GM23338 (cell line): ENCODE results near the gene REEP3.

ENCODE experiments used
- EZH2 ChIP-seq: fragments of 200-600 bp; sonication (generic); IDR thresholded peaks from one replicate; pipeline ENCODE4 v1.8.0; 2017; ENCODE audit warnings: antibody characterized with exemption, mild to moderate bottlenecking, low read depth; ENCODE audit not compliant: unreplicated experiment
- EZH2phosphoT487 ChIP-seq: fragments of 200-600 bp; sonication (generic); IDR thresholded peaks from one replicate; pipeline ENCODE4 v1.8.1; 2018; ENCODE audit warnings: antibody characterized with exemption; ENCODE audit not compliant: unreplicated experiment
- POLR2AphosphoS5 ChIP-seq: IDR thresholded peaks from 2 replicates; pipeline ENCODE4 v1.6.1; 2016; ENCODE audit warnings: antibody characterized with exemption, low read depth
- ZNF114 ChIP-seq: fragments of 250-450 bp; sonication (Bioruptor Pico); IDR thresholded peaks from 2 replicates; pipeline ENCODE4 v1.5.0; 2020; ENCODE audit warnings: mild to moderate bottlenecking, moderate library complexity
- TF ChIP-seq, protein P1 (sequence below), 2 experiments: fragments of 200-600 bp in 1 of 2; sonication (generic) in 1 of 2; conservative IDR thresholded peaks; 2 replicates each; pipeline versions ENCODE4 v1.5.1 to v1.6.1; 2016 to 2017; ENCODE audit warnings: antibody characterized with exemption in 2 of 2, low read depth in 2 of 2, mild to moderate bottlenecking in 2 of 2, moderate library complexity in 1 of 2
- TF ChIP-seq, protein P2 (sequence below): IDR thresholded peaks from one replicate; pipeline ENCODE4 v1.6.1; 2018; ENCODE audit warnings: antibody characterized with exemption; ENCODE audit not compliant: unreplicated experiment

DNA sequence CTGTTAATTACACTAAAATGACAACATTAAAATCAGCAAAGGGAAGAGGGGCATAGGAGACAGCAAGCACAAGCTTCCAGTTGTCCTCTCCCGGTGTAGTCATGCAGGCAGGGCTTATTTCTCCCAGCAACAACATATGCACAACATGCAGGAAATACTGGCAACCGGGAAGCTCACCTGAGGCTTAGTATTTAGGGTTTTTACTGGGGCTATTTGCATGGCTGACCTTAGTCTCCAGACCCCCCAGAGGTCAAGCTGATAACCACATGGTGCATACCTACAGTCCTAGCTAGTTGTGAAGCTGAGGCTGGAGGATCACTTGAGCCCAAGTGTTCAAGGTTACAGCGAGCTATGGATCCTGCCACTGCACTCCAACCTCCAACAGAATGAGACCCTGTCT, 42.6 kb upstream of the REEP3 start:
- TF ChIP-seq EZH2phosphoT487 (no peak), POLR2AphosphoS5 (no peak), ZNF114 (CRISPR knock-in tag) (no peak), EZH2 (no peak)
- TF ChIP-seq, protein P1, sequence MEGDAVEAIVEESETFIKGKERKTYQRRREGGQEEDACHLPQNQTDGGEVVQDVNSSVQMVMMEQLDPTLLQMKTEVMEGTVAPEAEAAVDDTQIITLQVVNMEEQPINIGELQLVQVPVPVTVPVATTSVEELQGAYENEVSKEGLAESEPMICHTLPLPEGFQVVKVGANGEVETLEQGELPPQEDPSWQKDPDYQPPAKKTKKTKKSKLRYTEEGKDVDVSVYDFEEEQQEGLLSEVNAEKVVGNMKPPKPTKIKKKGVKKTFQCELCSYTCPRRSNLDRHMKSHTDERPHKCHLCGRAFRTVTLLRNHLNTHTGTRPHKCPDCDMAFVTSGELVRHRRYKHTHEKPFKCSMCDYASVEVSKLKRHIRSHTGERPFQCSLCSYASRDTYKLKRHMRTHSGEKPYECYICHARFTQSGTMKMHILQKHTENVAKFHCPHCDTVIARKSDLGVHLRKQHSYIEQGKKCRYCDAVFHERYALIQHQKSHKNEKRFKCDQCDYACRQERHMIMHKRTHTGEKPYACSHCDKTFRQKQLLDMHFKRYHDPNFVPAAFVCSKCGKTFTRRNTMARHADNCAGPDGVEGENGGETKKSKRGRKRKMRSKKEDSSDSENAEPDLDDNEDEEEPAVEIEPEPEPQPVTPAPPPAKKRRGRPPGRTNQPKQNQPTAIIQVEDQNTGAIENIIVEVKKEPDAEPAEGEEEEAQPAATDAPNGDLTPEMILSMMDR (conservative IDR thresholded peaks at IDR 0.05; ENCODE audit: low read depth in 2 of 2): no peak
- TF ChIP-seq, protein P2, sequence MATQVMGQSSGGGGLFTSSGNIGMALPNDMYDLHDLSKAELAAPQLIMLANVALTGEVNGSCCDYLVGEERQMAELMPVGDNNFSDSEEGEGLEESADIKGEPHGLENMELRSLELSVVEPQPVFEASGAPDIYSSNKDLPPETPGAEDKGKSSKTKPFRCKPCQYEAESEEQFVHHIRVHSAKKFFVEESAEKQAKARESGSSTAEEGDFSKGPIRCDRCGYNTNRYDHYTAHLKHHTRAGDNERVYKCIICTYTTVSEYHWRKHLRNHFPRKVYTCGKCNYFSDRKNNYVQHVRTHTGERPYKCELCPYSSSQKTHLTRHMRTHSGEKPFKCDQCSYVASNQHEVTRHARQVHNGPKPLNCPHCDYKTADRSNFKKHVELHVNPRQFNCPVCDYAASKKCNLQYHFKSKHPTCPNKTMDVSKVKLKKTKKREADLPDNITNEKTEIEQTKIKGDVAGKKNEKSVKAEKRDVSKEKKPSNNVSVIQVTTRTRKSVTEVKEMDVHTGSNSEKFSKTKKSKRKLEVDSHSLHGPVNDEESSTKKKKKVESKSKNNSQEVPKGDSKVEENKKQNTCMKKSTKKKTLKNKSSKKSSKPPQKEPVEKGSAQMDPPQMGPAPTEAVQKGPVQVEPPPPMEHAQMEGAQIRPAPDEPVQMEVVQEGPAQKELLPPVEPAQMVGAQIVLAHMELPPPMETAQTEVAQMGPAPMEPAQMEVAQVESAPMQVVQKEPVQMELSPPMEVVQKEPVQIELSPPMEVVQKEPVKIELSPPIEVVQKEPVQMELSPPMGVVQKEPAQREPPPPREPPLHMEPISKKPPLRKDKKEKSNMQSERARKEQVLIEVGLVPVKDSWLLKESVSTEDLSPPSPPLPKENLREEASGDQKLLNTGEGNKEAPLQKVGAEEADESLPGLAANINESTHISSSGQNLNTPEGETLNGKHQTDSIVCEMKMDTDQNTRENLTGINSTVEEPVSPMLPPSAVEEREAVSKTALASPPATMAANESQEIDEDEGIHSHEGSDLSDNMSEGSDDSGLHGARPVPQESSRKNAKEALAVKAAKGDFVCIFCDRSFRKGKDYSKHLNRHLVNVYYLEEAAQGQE: no peak
